NCI-H345 treated with DMSO at 0.1 percent for 48 hours (cell line): ENCODE data around the gene CCDC27.
"Not testable (repeated sequence)": the region's sequence is repeated elsewhere in the genome, so short reads cannot be mapped to it uniquely, and the experiment has no call there.

ENCODE experiments used
- DNase-seq: peaks from one replicate; lab custom pipeline; 2025; ENCODE audit not compliant: unreplicated experiment; lab: John Stamatoyannopoulos, UW

The CCDC27 gene

DNA sequence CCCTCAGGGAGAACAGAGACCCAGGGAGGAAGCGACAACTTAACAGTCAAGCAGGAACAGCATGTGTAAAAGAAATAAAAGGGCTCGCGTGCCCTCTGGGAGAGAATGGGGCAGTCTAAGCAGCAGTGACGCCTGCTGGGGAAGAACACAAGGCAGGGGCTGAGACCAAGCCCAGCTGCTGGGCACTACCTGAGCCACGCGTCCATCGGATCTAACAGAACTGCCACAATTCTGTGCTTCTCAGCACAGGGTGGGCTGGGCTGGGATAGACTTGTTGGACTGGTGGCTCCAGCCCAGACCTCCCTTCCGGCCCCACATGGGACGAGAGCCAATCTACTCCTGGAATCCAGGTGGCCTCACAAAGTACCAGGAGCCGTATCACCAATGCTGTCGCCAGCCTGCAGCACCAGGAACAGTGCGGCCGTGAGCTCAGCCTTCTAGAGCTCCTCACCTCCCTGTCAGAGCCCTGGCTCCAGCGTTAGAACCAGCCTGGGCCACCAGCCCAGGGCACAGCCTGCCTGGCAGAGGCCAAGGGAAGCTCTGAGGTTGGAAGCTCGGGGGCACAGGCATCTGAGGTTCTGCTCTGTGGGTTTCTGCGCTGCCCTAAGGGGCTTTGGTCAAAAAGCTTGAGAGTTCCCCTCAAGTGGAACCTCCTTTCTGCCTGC lies 36.6 kb downstream of the CCDC27 start:
- DNase-seq, result no peak

DNA sequence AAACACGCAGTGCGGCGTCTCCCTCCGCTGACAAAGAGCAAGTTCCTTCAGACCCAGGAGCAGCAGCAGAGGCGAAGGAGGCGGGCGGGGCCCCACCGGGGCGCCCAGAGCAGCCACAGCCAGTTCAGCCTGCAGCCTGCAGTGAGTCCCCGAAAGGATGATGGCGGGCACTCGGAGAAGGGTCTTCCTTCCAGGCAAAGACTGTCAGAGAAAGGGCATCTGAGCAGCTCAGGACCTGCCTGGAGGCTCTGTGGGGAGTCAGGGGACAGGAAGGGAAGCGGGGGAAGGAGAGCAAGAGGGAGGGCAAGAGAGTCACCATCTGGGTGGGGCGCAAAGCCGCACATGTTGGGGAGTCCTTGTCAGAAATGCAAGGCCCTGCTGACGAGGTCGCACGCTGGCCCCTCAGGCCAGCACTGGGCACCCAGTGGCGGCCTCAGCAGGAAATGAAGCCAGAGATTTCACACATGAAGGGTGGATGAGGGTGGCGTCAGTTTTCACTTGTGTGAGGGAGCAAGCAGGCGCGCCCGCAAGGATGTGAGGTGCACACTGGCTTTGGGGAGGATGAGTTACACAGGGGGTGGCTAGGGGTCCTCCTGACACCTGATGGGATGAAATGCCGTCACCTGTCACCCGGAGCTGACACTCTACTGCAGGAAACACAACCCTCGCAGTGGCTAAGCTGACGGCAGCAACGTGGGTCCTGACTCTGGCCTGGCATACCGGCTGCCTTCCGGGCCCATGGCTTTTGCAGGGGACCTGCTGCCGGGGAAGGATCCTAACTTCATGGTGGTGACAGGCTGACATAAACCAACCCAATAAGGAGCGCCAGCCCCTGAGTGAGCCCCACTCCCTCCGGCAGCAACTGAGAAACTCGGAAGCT lies 37.4 kb downstream of the CCDC27 start:
- DNase-seq, result no peak

DNA sequence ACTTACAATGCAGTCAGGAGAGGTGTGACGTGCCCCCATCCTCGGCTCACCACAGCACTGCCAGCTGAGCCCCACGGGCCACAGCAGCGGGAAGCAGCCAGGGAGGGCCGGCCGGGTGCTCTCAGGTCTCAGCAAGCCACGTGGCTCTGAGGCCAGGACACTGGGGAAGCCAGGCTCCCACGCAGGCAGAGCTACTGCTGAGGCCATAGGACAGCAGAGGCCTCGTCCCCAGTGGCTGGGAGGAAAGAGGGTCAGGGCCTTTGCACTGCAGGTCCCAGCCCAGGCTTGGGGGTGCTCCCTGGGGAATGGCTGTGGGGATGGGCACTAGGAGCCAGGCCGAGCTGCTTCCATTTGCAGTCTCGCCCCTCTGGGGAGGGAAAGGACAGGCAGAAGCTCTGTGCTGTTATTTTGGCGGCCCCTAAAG lies 38.3 kb downstream of the CCDC27 start:
- DNase-seq, result no peak

GRCh38 chr1:3790952-3791351 lies 38.7 kb downstream of the CCDC27 start:
- DNase-seq, result no peak

- DNase-seq, result no peak
Measured at GRCh38 chr1:3795453-3796214, 43.4 kb downstream of the CCDC27 start.

GRCh38 chr1:3796215-3797061 lies 44.2 kb downstream of the CCDC27 start, which contains the start of gene LRRC47:
TSS of gene LRRC47 (minus strand) at chr1:3796498. CDS start at chr1:3796476, 22 bp downstream.
- DNase-seq, result peak; percentile 88

- no peak for DNase-seq
Measured at GRCh38 chr1:3799976-3800685, 47.9 kb downstream of the CCDC27 start.

DNA sequence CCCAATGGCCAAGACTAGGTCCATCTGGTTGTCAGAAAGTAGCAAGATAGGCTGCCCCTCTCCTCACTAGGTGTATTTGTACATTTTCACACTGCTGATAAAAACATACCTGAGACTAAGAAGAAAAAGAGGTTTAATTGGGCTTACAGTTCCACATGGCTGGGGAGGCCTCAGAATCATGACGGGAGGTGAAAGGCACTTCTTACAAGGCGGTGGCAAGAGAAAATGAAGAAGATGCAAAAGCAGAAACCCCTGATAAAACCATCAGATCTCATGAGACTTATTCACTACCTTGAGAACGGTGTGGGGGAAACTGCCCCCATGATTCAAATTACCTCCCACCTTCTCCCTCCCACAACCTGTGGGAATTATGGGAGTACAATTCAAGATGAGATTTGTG lies 48.5 kb downstream of the CCDC27 start:
- not testable (repeated sequence) for DNase-seq

DNA sequence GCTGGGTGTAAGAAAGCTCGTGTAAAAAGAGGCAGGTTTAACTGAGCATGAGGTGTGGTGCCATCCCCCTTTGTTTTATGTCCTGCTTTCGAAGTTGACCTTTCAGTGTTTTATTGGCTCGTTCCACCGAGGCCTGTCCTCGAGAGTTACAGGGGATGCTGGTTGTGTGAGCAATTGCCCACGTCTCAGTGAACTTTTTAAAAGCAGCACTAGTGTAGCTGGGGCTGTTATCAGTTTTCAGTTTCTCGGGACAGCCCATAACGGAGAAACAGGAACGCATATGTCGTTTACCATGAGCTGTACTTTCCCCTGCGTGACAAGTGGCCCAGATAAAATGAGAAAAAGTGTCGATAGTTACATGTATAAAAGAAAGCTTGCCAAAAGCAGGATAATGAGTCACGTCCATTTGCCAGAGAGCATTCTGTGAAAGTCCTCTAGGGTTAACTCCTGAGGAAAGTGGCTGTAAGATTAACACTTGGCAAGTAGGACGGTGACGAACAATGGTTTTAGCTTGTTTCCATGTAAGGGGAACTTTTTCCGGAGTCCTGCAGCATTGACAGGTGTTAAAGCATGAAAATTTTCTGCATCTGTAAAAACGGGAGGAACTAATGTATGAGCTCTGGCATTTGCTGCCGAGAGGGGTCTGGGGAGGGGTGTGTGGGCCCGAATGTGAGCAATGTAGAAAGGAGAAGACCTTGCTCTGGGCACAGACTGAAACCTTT lies 51.8 kb downstream of the CCDC27 start:
- no peak for DNase-seq

GRCh38 chr1:3804627-3804944 lies 52.3 kb downstream of the CCDC27 start:
- DNase-seq, result not testable (repeated sequence)

- no peak for DNase-seq
Measured at GRCh38 chr1:3805038-3805437, 52.8 kb downstream of the CCDC27 start.

DNA sequence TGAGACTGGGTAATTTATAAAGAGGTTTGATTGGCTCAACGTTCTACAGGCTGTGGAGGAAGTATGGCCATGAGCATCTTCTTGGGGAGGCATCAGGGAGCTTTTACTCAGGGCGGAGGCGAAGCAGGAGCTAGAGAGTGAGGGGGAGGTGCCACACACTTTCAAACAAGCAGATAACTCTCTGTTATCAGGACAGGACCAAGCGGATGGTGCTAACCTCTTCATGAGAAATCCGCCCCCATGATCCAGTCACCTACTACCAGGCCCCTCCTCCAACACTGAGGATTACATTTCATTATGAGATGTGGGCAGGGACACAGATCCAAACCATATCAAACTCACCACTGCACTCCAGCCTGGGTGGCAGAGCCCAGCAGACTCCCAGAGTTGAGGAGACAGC lies 55.5 kb downstream of the CCDC27 start:
- no peak for DNase-seq

- DNase-seq, result no peak
Measured at GRCh38 chr1:3809680-3810079, 57.4 kb downstream of the CCDC27 start.

- DNase-seq, result not testable (repeated sequence)
Measured at GRCh38 chr1:3810149-3810761, 58.0 kb downstream of the CCDC27 start.

- no peak for DNase-seq
Measured at GRCh38 chr1:3811595-3811911, 59.3 kb downstream of the CCDC27 start.

- no peak for DNase-seq
Measured at GRCh38 chr1:3814065-3814464, 61.8 kb downstream of the CCDC27 start.

DNA sequence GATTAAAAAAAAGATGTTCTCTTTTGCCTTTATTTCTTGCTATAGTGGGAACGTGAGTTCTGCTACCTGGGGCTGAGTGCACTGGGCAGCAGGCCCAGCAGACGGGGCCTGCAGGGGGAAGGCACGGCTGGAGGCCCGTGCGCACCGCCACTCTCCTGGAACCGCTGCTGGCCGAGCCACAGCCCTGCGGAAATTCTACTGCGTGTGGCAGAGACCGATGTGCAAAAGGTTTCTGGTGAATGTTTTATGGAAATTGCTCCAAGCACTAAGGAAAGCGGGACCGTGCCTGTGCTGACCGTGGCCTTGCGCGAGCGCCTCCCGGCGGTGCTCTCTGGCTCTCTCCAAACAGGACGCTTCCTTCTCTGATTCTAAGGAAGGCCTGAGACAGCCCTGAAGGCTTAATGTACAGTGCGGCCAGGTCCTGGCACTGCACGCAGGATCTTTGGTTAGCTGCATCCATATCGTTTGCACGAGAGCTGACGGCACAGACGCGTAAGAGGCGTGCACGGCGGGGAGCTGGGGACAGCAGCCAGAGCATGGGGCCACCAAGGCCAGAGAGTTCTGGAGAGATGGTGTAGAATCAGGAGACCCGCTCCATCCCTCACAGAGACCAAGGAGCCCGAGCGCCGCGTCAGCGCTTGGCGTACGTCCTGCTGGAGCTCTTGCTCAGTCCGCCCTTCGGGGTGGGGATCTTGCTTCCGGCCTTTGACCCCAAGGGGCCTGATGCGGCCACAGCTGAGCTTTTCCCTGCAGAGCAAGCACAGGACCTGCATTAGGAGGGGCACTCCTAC lies 62.7 kb downstream of the CCDC27 start:
- DNase-seq, result no peak

GRCh38 chr1:3816331-3817137 lies 64.3 kb downstream of the CCDC27 start:
- no peak for DNase-seq
